ENCODE measurements around the gene MYO1A. TPM values are rescaled to one million over a fixed set of nuclear protein-coding genes. Genes with fewer than 3 reads are reported as not detected.

Gene MYO1A
- total RNA-seq, 1 experiment from 2014 or later = 0.26 TPM

DNA sequence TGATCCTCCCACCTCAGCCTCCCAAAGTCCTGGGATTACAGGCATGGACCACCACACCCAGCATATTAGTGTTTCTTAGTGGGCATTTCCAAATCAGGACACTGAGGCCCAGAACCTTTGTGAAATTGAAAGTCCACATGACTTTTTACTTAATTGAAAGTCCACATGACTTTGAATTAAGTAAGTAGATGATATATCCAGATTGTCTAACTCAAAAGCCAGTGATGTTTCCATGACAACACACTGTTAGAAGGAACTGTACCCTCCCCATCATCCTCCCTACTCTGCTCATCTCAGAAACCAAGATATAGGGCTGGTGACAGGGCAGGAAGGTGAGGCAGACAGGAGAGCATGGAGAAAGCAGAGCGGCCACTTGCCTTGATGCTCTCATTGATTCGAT, 7.2 kb downstream of the MYO1A start:
- H3K18ac ChIP-seq (ENCODE audit: insufficient read length, low read depth, low read length) = no peak overlapping the region
- H3K23ac ChIP-seq (ENCODE audit: insufficient read length, low read depth, low read length) = no peak overlapping the region
- no peak overlapping the region for H3K14ac ChIP-seq (ENCODE audit: insufficient read depth, low read length)
- Mint-ChIP-seq H3K27me3 (ENCODE audit: low read depth) (peaks cover 10% of the 10 kb centered on the region), H3K27ac (no peak overlapping the region), H3K4me3 (no peak overlapping the region), H3K36me3 (ENCODE audit: insufficient read depth in 1 of 3, low read depth in 3 of 3) (no peaks in the 10 kb centered on the region; a peak in 1 of 7 replicates), H3K9me3 (no peaks in the 10 kb centered on the region), H3K4me1 (peaks cover 3 to 5% of the 10 kb centered on the region in 2 experiments)
- H2BK120ac ChIP-seq (ENCODE audit: low read depth, low read length, poor library complexity, severe bottlenecking) = no peak overlapping the region
- H2BK5ac ChIP-seq (ENCODE audit: insufficient read length, low read length) = no peak overlapping the region
- H3K27ac ChIP-seq (ENCODE audit: insufficient read length, low read depth, low read length) = no peak overlapping the region
- no peak overlapping the region for H3K56ac ChIP-seq (ENCODE audit: insufficient read length, low read depth, low read length)
- H3K9me3 ChIP-seq (ENCODE audit: control insufficient read depth, low read depth, low read length) = no peaks in the 10 kb centered on the region
- H2BK20ac ChIP-seq (ENCODE audit: low read depth, low read length, poor library complexity, severe bottlenecking) = no peak overlapping the region
- H3K79me2 ChIP-seq (ENCODE audit: insufficient read depth, low read length) = no peaks in the 10 kb centered on the region
- no peak overlapping the region for H4K5ac ChIP-seq (ENCODE audit: insufficient read length, low read depth, low read length)
- no peaks in the 10 kb centered on the region for H4K20me1 ChIP-seq (ENCODE audit: control insufficient read depth, insufficient read depth, insufficient read length)
- H3K23me2 ChIP-seq (ENCODE audit: insufficient read length, low read depth, low read length, poor library complexity, severe bottlenecking) = no peaks in the 10 kb centered on the region
- H3K79me1 ChIP-seq (ENCODE audit: insufficient read depth, low read depth, low read length, poor library complexity, severe bottlenecking) = no peaks in the 10 kb centered on the region
- no peak overlapping the region for H2BK12ac ChIP-seq (ENCODE audit: insufficient read length, low read depth, low read length)
- H2AK5ac ChIP-seq (ENCODE audit: insufficient read length, low read length) = no peak overlapping the region
- no CpG with 5 or more reads among the region's 2 CpGs for WGBS (ENCODE audit: extremely low coverage, insufficient read length, low lambda C conversion rate)
- H2BK15ac ChIP-seq (ENCODE audit: low read depth, low read length) = no peak overlapping the region
- H3K4ac ChIP-seq (ENCODE audit: low read depth, low read length) = no peak overlapping the region
- no peaks in the 10 kb centered on the region for H3K4me1 ChIP-seq (ENCODE audit: insufficient read depth, low read length)
- no peak overlapping the region for H3K9ac ChIP-seq (ENCODE audit: extremely low read depth, insufficient read length, low read length)
- no peak overlapping the region for H4K91ac ChIP-seq (ENCODE audit: insufficient read length, low read depth, low read length)
- DNase-seq = no peak
- no peak overlapping the region for H4K8ac ChIP-seq (replicated peaks; ENCODE audit: insufficient read length, low read depth, low read length)
- H3T11ph ChIP-seq (ENCODE audit: low read length) = no peak overlapping the region
- no peaks in the 10 kb centered on the region for H3K27me3 ChIP-seq (ENCODE audit: insufficient read depth, low read length)
- H2AFZ ChIP-seq (ENCODE audit: low read length) = no peak overlapping the region
- H3K4me2 ChIP-seq (ENCODE audit: insufficient read depth, insufficient read length, low read length) = no peak overlapping the region
- TF ChIP-seq, protein P1, sequence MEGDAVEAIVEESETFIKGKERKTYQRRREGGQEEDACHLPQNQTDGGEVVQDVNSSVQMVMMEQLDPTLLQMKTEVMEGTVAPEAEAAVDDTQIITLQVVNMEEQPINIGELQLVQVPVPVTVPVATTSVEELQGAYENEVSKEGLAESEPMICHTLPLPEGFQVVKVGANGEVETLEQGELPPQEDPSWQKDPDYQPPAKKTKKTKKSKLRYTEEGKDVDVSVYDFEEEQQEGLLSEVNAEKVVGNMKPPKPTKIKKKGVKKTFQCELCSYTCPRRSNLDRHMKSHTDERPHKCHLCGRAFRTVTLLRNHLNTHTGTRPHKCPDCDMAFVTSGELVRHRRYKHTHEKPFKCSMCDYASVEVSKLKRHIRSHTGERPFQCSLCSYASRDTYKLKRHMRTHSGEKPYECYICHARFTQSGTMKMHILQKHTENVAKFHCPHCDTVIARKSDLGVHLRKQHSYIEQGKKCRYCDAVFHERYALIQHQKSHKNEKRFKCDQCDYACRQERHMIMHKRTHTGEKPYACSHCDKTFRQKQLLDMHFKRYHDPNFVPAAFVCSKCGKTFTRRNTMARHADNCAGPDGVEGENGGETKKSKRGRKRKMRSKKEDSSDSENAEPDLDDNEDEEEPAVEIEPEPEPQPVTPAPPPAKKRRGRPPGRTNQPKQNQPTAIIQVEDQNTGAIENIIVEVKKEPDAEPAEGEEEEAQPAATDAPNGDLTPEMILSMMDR (conservative IDR thresholded peaks at IDR 0.05) = no peak

Data from H9 (cell line).